Activated CD4-positive, alpha-beta T cell treated with anti-CD3 and anti-CD28 coated beads, Interleukin-2, amount 50 U/mL, for 24 hours (primary cell): ENCODE results near the gene MACF1.

Experiments used
- DNase-seq, 2 donors: peaks; one replicate each; pipeline ENCODE4 v3.0.0-alpha.2; 2020; ENCODE audit warnings: low read depth in 1 of 2, low spot score in 1 of 2

The MACF1 gene

DNA sequence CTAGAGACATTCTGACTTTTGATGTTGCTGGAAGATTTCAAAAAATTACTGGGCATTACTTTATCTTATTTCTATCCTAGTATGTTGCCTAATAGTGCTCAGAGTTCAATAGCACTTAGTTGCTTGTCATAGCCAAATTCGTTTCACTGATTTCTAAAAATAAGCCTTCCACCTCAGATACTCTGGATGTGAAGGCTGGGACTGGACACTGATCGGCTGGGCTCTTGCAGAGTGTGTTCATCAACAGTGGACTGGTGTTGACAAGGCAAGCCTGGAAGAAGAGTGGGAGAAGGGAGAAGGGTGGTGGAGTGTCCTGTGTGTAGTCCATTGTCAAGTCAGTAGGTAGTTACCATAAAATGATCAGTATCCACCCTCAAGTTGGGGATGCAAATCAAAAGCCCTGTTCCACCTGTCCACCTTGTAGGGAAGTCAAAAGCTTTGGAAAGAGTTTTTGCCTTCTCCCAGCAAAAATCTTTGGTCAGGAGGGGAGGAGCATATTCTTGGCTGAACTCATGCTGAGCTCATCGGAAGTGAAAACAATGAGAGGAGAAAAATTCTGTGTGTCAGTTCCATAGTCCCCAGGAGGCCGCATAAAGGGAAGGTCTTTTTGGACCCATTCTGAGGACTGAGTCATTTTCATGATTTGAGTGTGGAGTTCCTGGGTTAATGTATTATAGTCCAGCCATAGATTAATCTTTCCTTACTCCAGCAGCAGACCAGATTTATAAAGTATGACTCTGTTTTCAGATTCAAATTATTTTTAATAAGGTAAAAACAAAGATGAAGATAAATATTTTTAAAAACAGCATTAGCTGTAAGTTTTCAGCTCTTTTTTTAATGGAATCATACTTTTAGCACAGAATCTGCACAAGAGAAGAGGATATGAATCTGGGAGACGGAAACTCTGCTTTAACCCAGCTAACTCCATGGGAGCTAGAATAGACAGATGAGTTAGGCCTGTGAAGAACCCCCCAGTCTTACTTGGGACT, 187.5 kb downstream of the MACF1 start:
- DNase-seq: no peak

DNA sequence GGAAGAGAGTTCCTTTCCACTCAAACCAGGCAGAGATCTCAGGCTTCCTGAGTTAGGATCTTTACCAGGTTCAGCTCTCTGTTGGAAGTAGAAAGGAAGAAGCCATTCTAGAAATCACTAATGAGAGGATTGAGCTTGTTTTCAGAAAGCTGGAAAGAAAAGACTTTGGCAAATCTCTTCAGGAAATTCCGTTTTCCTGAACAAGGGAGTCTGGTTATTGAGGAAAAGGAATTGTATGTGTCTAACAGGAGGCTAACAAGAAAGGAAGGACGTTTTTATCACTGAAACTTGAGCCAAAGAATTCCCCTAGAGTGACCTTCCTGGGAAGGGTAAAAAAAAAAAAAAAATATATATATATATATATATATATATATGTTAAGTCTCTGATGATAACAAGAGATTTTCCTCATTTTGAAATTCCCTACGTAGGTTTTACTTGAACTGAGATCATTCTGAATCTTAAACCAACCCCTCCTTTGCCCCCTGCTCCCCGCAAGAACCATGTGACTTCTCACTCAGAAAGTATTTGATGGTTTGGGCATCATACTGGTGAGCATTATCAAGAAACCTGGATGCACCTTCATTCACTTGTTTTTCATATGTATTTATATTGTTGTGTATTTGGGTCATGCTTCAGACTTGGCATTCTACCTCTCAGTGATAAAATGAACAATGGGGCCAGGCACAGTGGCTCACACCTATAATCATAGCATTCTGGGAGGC, 188.5 kb downstream of the MACF1 start:
- DNase-seq: no peak

DNA sequence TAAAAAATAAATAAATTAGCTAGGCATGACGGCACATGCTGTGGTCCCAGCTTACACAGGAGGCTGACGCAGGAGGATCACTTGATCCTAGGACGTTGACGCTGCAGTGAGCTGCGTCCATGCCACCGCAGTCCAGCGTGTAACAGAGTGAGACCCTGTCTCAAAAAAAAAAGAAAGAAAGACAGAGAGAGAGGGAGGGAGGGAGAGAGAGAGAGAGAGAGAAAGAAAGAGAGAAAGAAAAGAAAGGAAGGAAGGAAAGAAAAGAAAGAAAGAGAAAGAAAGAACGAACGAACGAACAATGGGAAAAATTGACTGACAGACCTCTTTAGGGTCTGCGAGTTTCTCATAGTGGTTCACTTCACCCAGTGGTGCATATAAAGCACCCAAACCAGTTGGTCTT, 189.2 kb downstream of the MACF1 start:
- DNase-seq: no peak

DNA sequence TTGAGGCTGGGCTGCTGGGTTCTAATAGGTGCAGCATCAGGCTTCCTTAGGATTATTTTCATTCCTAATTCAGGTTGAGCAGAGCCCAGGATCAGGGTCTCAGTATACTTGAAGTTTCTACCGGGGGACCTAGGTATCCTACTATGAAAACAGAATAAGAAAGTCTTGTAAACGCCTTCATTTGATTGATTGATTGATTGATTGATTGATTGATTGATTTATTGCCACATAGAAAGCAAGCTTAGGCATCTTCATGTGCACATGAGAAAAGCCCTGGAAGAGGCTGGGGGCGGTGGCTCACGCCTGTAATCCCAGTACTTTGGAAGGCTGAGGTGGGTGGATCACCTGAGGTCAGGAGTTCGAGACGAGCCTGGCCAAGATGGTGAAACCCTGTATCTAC, 189.6 kb downstream of the MACF1 start:
- no peak for DNase-seq

DNA sequence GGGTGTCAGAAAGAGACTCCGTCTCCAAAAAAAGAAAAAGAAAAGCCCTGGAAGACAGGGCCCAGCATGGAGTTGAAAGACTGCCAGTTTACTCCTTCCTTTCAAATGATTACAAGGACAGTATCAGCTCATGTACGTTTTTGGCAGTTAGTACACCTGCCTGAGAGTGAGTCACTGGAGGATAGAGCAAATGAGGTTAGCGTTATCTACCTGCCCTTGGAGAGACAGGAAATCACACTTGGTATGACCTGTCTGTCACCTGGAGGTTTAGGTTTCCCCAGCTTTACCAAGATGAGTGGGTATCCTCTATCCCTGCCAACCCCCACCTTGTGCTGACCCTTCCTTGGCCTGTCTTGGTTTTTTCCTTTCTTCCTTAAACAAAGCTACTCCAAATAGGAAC, 190.1 kb downstream of the MACF1 start:
- DNase-seq: no peak

- no peak for DNase-seq
Observed at GRCh38 chr1:39395357-39395831, 190.9 kb downstream of the MACF1 start.

DNA sequence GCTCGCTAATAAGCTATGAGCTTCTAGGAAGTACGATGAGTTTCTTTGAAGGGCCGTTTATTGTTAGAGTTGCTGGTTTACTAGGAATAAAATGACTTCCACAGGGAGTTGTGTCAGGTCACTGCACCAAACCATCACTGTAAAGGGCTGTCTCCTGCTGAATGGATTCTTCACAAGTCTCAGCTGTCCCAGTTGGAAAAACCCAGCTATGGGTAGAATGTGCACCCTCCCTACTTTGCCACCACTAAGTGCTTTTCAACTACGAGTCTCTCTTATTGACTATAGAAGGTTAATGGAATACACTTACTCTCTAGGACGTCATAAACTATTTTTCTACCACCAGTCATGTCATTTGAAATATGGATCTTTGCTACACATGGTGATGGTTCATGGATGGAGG, 192.2 kb downstream of the MACF1 start:
- no peak for DNase-seq

- DNase-seq: no peak
Observed at GRCh38 chr1:39397487-39397886, 193.0 kb downstream of the MACF1 start.

DNA sequence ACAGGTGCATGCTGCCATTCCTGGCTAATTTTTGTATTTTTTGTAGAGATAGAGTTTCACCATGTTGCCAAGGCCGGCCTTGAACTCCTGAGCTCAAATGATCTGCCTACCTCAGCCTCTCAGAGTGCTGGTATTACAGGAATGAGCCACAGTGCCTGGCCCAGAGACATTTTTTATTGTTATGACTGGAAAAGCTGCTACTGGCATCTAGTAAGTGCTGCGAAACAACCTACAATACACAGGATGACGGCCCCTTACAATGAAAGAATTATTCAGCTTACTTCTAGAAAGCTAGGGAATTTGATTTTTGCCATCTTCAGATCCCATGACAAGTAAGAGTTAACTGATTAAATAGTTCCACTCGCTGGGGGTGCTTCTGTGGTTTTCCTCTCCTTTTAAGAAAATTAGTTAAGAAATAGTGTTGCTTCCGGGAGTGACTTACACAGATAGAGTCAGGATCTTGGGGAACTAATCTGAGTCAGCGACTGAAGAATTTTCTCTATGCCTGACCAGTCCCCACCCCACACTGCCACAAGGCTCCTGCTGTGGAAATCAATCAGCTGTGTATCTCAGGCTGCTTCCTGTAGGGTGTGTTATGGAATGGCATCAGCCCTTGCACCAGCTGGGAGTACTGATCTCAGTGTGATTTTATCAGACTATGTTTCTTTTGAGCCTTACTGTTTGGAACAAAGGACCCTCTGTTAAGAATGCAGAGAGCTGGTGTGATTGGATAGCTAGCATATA, 194.0 kb downstream of the MACF1 start:
- DNase-seq: peak in 1 of 2 donors; percentile 26

- DNase-seq: no peak
Observed at GRCh38 chr1:39401106-39401505, 196.6 kb downstream of the MACF1 start.

GRCh38 chr1:39404876-39405275, 200.4 kb downstream of the MACF1 start:
- no peak for DNase-seq

DNA sequence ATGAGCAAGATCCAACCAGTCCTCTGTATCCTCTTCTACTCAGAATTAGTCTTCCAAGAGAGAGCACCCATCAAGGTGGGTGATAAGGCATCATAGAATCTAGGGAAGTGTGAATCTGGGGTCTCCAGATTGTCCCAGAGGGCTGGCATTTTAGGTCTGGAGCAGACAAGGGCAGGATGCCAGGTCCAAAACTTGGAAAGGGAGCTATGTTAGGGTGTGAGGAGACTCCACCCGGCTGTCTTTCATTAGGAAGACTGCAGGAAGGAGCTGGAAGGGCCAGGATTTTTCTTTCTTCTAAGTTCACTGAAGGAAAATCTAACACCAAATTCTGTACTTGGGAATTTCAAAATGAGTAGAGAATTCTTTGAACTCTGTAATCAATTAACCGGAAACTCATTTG, 200.9 kb downstream of the MACF1 start:
- no peak for DNase-seq

- no peak for DNase-seq
Observed at GRCh38 chr1:39406533-39407450, 202.3 kb downstream of the MACF1 start.

- DNase-seq: no peak
Observed at GRCh38 chr1:39407510-39407895, 203.0 kb downstream of the MACF1 start.

GRCh38 chr1:39407896-39408640, 203.6 kb downstream of the MACF1 start:
- no peak for DNase-seq

GRCh38 chr1:39408641-39409054, 204.2 kb downstream of the MACF1 start:
- peak; percentile 50 to 80 for DNase-seq

- DNase-seq: no peak
Observed at GRCh38 chr1:39409055-39409816, 204.7 kb downstream of the MACF1 start.

- DNase-seq: peak; percentile 22 to 49
Observed at GRCh38 chr1:39410915-39411436, 206.5 kb downstream of the MACF1 start.
